ENCODE results near the gene CACNA1S.

GRCh38 chr1:201004732-201005131 is 107.5 kb downstream of the CACNA1S start:
- TF ChIP-seq CTCF (IDR thresholded peaks at IDR 0.05) = no peak
- no peak for TF ChIP-seq EZH2 (IDR thresholded peaks at IDR 0.05; ENCODE audit: borderline replicate concordance, insufficient read depth, low read depth, low read length, poor library complexity, severe bottlenecking)

Data from B cell (primary cell).